GM12878 (cell line): ENCODE data around the gene POLE4.

ENCODE experiments used
- ASH2L ChIP-seq: fragments of 300-600, 200-600 bp; sonication (generic); IDR thresholded peaks from 2 replicates; pipeline ENCODE4 v1.6.1; 2017; ENCODE audit warnings: low read depth, mild to moderate bottlenecking, borderline replicate concordance
- CEBPB ChIP-seq, 2 experiments: fragments of 150-350 bp in 1 of 2; IDR thresholded peaks; 2 replicates each; pipeline ENCODE4 v1.6.1; 2012 to 2014; ENCODE audit warnings: low read depth in 2 of 2, low read length in 2 of 2, borderline replicate concordance in 1 of 2, inconsistent platforms in 1 of 2
- DPF2 ChIP-seq: fragments of 450-650 bp; IDR thresholded peaks from 2 replicates; pipeline ENCODE4 v1.6.1; 2017; ENCODE audit warnings: mild to moderate bottlenecking
- EGR1 ChIP-seq, 2 experiments: IDR thresholded peaks; 1 replicate in 1 of 2; 2 replicates in 1 of 2; pipeline ENCODE4 v1.6.1; 2011 to 2012; ENCODE audit warnings: low read depth in 2 of 2, low read length in 2 of 2, borderline replicate concordance in 1 of 2, mild to moderate bottlenecking in 1 of 2, moderate library complexity in 1 of 2
- POLR2A ChIP-seq: IDR thresholded peaks from 2 replicates; pipeline ENCODE4 v1.6.1; 2011; ENCODE audit warnings: low read depth, mild to moderate bottlenecking, low read length
- RFX5 ChIP-seq: IDR thresholded peaks from 2 replicates; pipeline ENCODE4 v1.6.1; 2011; ENCODE audit warnings: low read depth, low read length, improper control_type of control experiment
- TCF7 ChIP-seq: IDR thresholded peaks from 2 replicates; pipeline ENCODE4 v1.6.1; 2014; ENCODE audit warnings: antibody characterized with exemption, borderline replicate concordance
- YY1 ChIP-seq: IDR thresholded peaks from 2 replicates; pipeline ENCODE4 v1.6.1; 2011; ENCODE audit warnings: low read depth, mild to moderate bottlenecking, low read length
- TF ChIP-seq, protein P1 (sequence below), 3 experiments: IDR thresholded peaks in 2 of 3; conservative IDR thresholded peaks in 1 of 3; 2 replicates each; pipeline ENCODE4 v1.5.1; 2011; ENCODE audit warnings: low read depth in 3 of 3, low read length in 3 of 3, mild to moderate bottlenecking in 3 of 3, control low read depth in 2 of 3, moderate library complexity in 2 of 3, inconsistent platforms in 1 of 3, mixed read lengths in 1 of 3; ENCODE audit not compliant: control insufficient read depth in 2 of 3, insufficient read depth in 1 of 3; ENCODE audit errors: extremely low read depth in 1 of 3
- TF ChIP-seq, protein P2 (sequence below): fragments of 450-650 bp; IDR thresholded peaks from 2 replicates; pipeline ENCODE4 v1.6.1; 2016; ENCODE audit warnings: mild to moderate bottlenecking

DNA sequence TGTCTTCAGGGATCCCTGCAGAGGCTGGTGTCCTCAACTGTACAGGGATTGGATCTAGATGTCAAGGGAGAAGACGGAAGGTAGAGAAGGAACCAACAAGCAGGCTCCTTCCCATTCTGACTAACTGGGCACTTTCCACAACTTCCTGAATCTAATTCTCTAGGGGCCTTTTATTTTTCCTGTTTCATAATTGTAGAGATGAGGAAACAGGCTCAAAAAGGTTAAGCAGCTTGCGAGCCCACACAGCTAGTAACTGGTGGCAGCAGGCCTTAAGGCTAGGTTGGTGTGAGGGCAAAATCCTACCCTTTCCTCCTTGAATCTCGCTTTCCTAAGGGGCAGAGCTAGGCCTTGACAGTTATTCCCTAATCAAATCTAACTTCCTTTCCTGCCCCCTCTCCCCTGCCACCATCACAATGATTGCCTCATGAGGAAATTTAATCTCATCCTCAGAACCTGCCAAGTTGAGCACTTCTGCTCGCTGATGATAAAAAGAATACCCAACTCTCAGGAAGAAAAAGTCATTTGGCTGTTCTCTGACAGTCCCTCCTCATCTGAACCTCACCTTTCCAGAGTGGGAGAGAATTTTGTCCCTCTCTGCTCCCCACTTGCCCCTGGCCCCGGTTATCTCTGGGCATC is 35.7 kb upstream of the POLE4 start:
- no peak for TF ChIP-seq TCF7
- TF ChIP-seq, protein P1, sequence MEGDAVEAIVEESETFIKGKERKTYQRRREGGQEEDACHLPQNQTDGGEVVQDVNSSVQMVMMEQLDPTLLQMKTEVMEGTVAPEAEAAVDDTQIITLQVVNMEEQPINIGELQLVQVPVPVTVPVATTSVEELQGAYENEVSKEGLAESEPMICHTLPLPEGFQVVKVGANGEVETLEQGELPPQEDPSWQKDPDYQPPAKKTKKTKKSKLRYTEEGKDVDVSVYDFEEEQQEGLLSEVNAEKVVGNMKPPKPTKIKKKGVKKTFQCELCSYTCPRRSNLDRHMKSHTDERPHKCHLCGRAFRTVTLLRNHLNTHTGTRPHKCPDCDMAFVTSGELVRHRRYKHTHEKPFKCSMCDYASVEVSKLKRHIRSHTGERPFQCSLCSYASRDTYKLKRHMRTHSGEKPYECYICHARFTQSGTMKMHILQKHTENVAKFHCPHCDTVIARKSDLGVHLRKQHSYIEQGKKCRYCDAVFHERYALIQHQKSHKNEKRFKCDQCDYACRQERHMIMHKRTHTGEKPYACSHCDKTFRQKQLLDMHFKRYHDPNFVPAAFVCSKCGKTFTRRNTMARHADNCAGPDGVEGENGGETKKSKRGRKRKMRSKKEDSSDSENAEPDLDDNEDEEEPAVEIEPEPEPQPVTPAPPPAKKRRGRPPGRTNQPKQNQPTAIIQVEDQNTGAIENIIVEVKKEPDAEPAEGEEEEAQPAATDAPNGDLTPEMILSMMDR (IDR thresholded peaks at IDR 0.05 in 2 of 3, conservative IDR thresholded peaks at IDR 0.05 in 1 of 3; ENCODE audit: control insufficient read depth in 2 of 3, extremely low read depth in 1 of 3, insufficient read depth in 1 of 3, low read depth in 3 of 3, low read length in 3 of 3): no peak
- no peak for TF ChIP-seq DPF2
- TF ChIP-seq YY1: no peak
- TF ChIP-seq, protein P2, sequence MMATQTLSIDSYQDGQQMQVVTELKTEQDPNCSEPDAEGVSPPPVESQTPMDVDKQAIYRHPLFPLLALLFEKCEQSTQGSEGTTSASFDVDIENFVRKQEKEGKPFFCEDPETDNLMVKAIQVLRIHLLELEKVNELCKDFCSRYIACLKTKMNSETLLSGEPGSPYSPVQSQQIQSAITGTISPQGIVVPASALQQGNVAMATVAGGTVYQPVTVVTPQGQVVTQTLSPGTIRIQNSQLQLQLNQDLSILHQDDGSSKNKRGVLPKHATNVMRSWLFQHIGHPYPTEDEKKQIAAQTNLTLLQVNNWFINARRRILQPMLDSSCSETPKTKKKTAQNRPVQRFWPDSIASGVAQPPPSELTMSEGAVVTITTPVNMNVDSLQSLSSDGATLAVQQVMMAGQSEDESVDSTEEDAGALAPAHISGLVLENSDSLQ: no peak
- no peak for TF ChIP-seq EGR1 (IDR thresholded peaks at IDR 0.05; ENCODE audit: borderline replicate concordance in 1 of 2, low read depth in 2 of 2, low read length in 2 of 2)
- TF ChIP-seq POLR2A: no peak
- TF ChIP-seq RFX5: no peak
- no peak for TF ChIP-seq CEBPB (IDR thresholded peaks at IDR 0.05; ENCODE audit: borderline replicate concordance in 1 of 2, low read depth in 2 of 2, low read length in 2 of 2)
- no peak for TF ChIP-seq ASH2L
